H9 (cell line): ENCODE data around the gene OR2T1. TPM values are rescaled to one million over a fixed set of nuclear protein-coding genes. Genes with fewer than 3 reads are reported as not detected.

Source experiments
- DNase-seq: peaks from one replicate; pipeline ENCODE4 v3.0.0-alpha.2; 2017
- H2AFZ ChIP-seq: one replicate; pipeline ENCODE4 v1.6.1; 2013; ENCODE audit warnings: mild to moderate bottlenecking, low read length, control low read depth, moderate library complexity
- H2AK5ac ChIP-seq: 2 replicates; pipeline ENCODE4 v1.6.1; 2013; ENCODE audit warnings: low read length, control low read depth, mixed read lengths; ENCODE audit not compliant: insufficient read length
- H2BK120ac ChIP-seq: one replicate; pipeline ENCODE4 v1.6.1; 2013; ENCODE audit warnings: low read depth, mild to moderate bottlenecking, low read length, control low read depth, inconsistent platforms; ENCODE audit not compliant: poor library complexity, severe bottlenecking
- H2BK12ac ChIP-seq: 2 replicates; pipeline ENCODE4 v1.6.1; 2013; ENCODE audit warnings: low read length, control low read depth, mixed read lengths, low read depth; ENCODE audit not compliant: insufficient read length
- H2BK15ac ChIP-seq: 2 replicates; pipeline ENCODE4 v1.6.1; 2013; ENCODE audit warnings: low read depth, low read length, control low read depth
- H2BK20ac ChIP-seq: one replicate; pipeline ENCODE4 v1.6.1; 2013; ENCODE audit warnings: low read depth, mild to moderate bottlenecking, low read length, control low read depth, inconsistent platforms; ENCODE audit not compliant: poor library complexity, severe bottlenecking
- H2BK5ac ChIP-seq: 2 replicates; pipeline ENCODE4 v1.6.1; 2013; ENCODE audit warnings: low read length, control low read depth, mixed read lengths; ENCODE audit not compliant: insufficient read length
- H3K14ac ChIP-seq: 2 replicates; pipeline ENCODE4 v1.6.1; 2013; ENCODE audit warnings: low read length, control low read depth; ENCODE audit not compliant: insufficient read depth
- H3K18ac ChIP-seq: 2 replicates; pipeline ENCODE4 v1.6.1; 2013; ENCODE audit warnings: low read depth, mild to moderate bottlenecking, mixed read lengths, low read length, control low read depth; ENCODE audit not compliant: insufficient read length
- H3K23ac ChIP-seq: 2 replicates; pipeline ENCODE4 v1.6.1; 2013; ENCODE audit warnings: low read length, control low read depth, mixed read lengths, low read depth; ENCODE audit not compliant: insufficient read length
- H3K23me2 ChIP-seq: 2 replicates; pipeline ENCODE4 v1.6.1; 2013; ENCODE audit warnings: low read depth, mild to moderate bottlenecking, mixed read lengths, low read length, control low read depth; ENCODE audit not compliant: insufficient read length, poor library complexity, severe bottlenecking
- H3K27ac ChIP-seq: 2 replicates; pipeline ENCODE4 v1.5.1; 2013; ENCODE audit warnings: low read length, control low read depth, mixed read lengths, low read depth; ENCODE audit not compliant: insufficient read length
- H3K27me3 ChIP-seq: 2 replicates; pipeline ENCODE4 v1.6.1; 2013; ENCODE audit warnings: low read length, control low read depth, inconsistent platforms; ENCODE audit not compliant: insufficient read depth
- H3K4ac ChIP-seq: 2 replicates; pipeline ENCODE4 v1.6.1; 2013; ENCODE audit warnings: low read depth, mild to moderate bottlenecking, control low read depth, inconsistent platforms, low read length, moderate library complexity
- H3K4me1 ChIP-seq: 2 replicates; pipeline ENCODE4 v1.6.1; 2013; ENCODE audit warnings: low read length, control low read depth, inconsistent platforms; ENCODE audit not compliant: insufficient read depth
- H3K4me2 ChIP-seq: 2 replicates; pipeline ENCODE4 v1.6.1; 2013; ENCODE audit warnings: low read length, control low read depth, mixed read lengths; ENCODE audit not compliant: insufficient read length, insufficient read depth
- H3K56ac ChIP-seq: 2 replicates; pipeline ENCODE4 v1.6.1; 2013; ENCODE audit warnings: low read depth, mild to moderate bottlenecking, mixed read lengths, low read length, control low read depth; ENCODE audit not compliant: insufficient read length
- H3K79me1 ChIP-seq: 2 replicates; pipeline ENCODE4 v1.6.1; 2013; ENCODE audit warnings: low read depth, mild to moderate bottlenecking, moderate library complexity, low read length, control low read depth, inconsistent platforms; ENCODE audit not compliant: insufficient read depth, poor library complexity, severe bottlenecking
- H3K79me2 ChIP-seq: 2 replicates; pipeline ENCODE4 v1.6.1; 2013; ENCODE audit warnings: low read length, control low read depth, inconsistent platforms; ENCODE audit not compliant: insufficient read depth
- H3K9ac ChIP-seq: 2 replicates; pipeline ENCODE4 v1.6.1; 2013; ENCODE audit warnings: low read length, control low read depth, mixed read lengths; ENCODE audit not compliant: insufficient read length; ENCODE audit errors: extremely low read depth
- H3K9me3 ChIP-seq: one replicate; pipeline ENCODE4 v1.6.1; 2013; ENCODE audit warnings: low read depth, low read length, inconsistent platforms; ENCODE audit not compliant: control insufficient read depth
- H3T11ph ChIP-seq: one replicate; pipeline ENCODE4 v1.6.1; 2013; ENCODE audit warnings: mild to moderate bottlenecking, low read length, control low read depth, inconsistent platforms
- H4K20me1 ChIP-seq: one replicate; pipeline ENCODE4 v1.6.1; 2013; ENCODE audit not compliant: control insufficient read depth, insufficient read length, insufficient read depth
- H4K5ac ChIP-seq: 2 replicates; pipeline ENCODE4 v1.6.1; 2013; ENCODE audit warnings: low read depth, mild to moderate bottlenecking, mixed read lengths, low read length, control low read depth; ENCODE audit not compliant: insufficient read length
- H4K8ac ChIP-seq: replicated peaks from 2 replicates; pipeline ENCODE4 v1.6.1; 2013; ENCODE audit warnings: low read length, control low read depth, mixed read lengths, low read depth; ENCODE audit not compliant: insufficient read length
- H4K91ac ChIP-seq: 2 replicates; pipeline ENCODE4 v1.6.1; 2013; ENCODE audit warnings: low read depth, mild to moderate bottlenecking, moderate library complexity, mixed read lengths, low read length, control low read depth; ENCODE audit not compliant: insufficient read length
- H3K27ac Mint-ChIP-seq, 3 experiments: 2 replicates in 2 of 3; 3 replicates in 1 of 3; pipeline ENCODE4 v1.8.0; 2020 to 2021; ENCODE audit warnings: mixed read lengths in 3 of 3, mild to moderate bottlenecking in 1 of 3, moderate library complexity in 1 of 3
- H3K27me3 Mint-ChIP-seq: 2 replicates; pipeline ENCODE4 v1.8.0; 2021; ENCODE audit warnings: low read depth, mild to moderate bottlenecking, moderate library complexity, mixed read lengths
- H3K36me3 Mint-ChIP-seq, 3 experiments: 2 replicates in 2 of 3; 3 replicates in 1 of 3; pipeline ENCODE4 v1.8.0; 2020 to 2021; ENCODE audit warnings: low read depth in 3 of 3, mixed read lengths in 3 of 3; ENCODE audit not compliant: insufficient read depth in 1 of 3
- H3K4me1 Mint-ChIP-seq, 2 experiments: 2 replicates each; pipeline ENCODE4 v1.8.0; 2020; ENCODE audit warnings: mixed read lengths in 2 of 2
- H3K4me3 Mint-ChIP-seq, 2 experiments: 2 replicates in 1 of 2; 3 replicates in 1 of 2; pipeline ENCODE4 v1.8.0; 2020 to 2021; ENCODE audit warnings: mild to moderate bottlenecking in 2 of 2, mixed read lengths in 2 of 2, moderate library complexity in 1 of 2
- H3K9me3 Mint-ChIP-seq, 2 experiments: 2 replicates in 1 of 2; 3 replicates in 1 of 2; pipeline ENCODE4 v1.8.0; 2020; ENCODE audit warnings: mild to moderate bottlenecking in 2 of 2, mixed read lengths in 2 of 2, moderate library complexity in 1 of 2
- WGBS: extraction: QIAGEN DNeasy Blood & Tissue Kit; methylation state at CpG from one replicate; pipeline ENCODE4 v1.1.7; 2013; ENCODE audit warnings: missing lambda C conversion rate, low lambda C conversion rate, mixed read lengths; ENCODE audit not compliant: insufficient read length; ENCODE audit errors: extremely low coverage; 5-methylcytosine and 5-hydroxymethylcytosine counted together
- total RNA-seq: library from RNA; stranded (reverse); gene quantifications from 2 replicates; pipeline ENCODE4 v1.2.1, GENCODE V29; 2021
- TF ChIP-seq, protein P1 (sequence below): fragments of 200-600 bp; sonication (generic); conservative IDR thresholded peaks from 3 replicates; pipeline ENCODE4 v1.8.0; 2021; ENCODE audit warnings: antibody characterized with exemption, mild to moderate bottlenecking

OR2T1 gene
- total RNA-seq, 1 experiment from 2014 or later, result not detected

DNA sequence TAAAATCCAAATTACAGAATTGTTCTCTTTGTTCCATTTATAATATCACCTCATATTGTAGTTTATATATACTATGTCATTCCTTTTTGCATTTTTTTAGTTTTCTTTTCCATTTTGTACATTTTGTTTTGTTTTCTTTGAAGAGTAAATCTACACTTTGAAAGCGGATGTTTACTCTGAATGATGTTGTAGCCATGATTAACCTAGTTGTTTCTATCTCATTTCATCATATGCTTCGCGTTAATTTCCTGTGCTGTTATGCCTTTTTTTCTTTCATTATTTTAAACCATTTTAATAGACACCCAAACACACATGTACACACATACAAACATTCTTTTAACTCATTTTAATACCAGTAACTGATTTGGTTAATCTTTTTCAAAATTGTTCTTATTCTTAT, 22.0 kb upstream of the OR2T1 start:
- Histone ChIP-seq H2AFZ (no peak overlapping the region), H3K23me2 (no peaks in the 10 kb centered on the region), H3K27ac (no peak overlapping the region), H3K14ac (no peak overlapping the region), H2BK12ac (no peak overlapping the region), H4K20me1 (no peaks in the 10 kb centered on the region), H3T11ph (no peak overlapping the region), H3K4me2 (no peak overlapping the region), H2AK5ac (no peak overlapping the region), H3K79me2 (no peaks in the 10 kb centered on the region), H3K79me1 (no peaks in the 10 kb centered on the region), H4K5ac (no peak overlapping the region), H3K4me1 (no peaks in the 10 kb centered on the region), H3K23ac (no peak overlapping the region), H4K91ac (no peak overlapping the region), H3K18ac (no peak overlapping the region), H2BK20ac (no peak overlapping the region), H2BK120ac (no peak overlapping the region), H3K27me3 (no peaks in the 10 kb centered on the region), H3K4ac (no peak overlapping the region), H3K9ac (no peak overlapping the region), H3K9me3 (peaks cover 46% of the 10 kb centered on the region), H2BK5ac (no peak overlapping the region), H2BK15ac (no peak overlapping the region), H4K8ac (no peak overlapping the region), H3K56ac (no peak overlapping the region)
- no peaks in the 10 kb centered on the region for H3K27me3 Mint-ChIP-seq
- no CpG with 5 or more reads among the region's 3 CpGs for WGBS
- no peak overlapping the region for H3K4me3 Mint-ChIP-seq
- no peak for DNase-seq
- H3K4me1 Mint-ChIP-seq, result no peaks in the 10 kb centered on the region
- TF ChIP-seq, protein P1, sequence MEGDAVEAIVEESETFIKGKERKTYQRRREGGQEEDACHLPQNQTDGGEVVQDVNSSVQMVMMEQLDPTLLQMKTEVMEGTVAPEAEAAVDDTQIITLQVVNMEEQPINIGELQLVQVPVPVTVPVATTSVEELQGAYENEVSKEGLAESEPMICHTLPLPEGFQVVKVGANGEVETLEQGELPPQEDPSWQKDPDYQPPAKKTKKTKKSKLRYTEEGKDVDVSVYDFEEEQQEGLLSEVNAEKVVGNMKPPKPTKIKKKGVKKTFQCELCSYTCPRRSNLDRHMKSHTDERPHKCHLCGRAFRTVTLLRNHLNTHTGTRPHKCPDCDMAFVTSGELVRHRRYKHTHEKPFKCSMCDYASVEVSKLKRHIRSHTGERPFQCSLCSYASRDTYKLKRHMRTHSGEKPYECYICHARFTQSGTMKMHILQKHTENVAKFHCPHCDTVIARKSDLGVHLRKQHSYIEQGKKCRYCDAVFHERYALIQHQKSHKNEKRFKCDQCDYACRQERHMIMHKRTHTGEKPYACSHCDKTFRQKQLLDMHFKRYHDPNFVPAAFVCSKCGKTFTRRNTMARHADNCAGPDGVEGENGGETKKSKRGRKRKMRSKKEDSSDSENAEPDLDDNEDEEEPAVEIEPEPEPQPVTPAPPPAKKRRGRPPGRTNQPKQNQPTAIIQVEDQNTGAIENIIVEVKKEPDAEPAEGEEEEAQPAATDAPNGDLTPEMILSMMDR, result no peak
- H3K9me3 Mint-ChIP-seq, result peaks cover 62 to 72% of the 10 kb centered on the region in 2 experiments
- H3K36me3 Mint-ChIP-seq, result peaks cover 1 to 17% (median 2%) of the 10 kb centered on the region in 3 experiments; a peak in 3 of 7 replicates
- H3K27ac Mint-ChIP-seq, result no peak overlapping the region
